Testis (tissue), 3 donors: ENCODE data around the gene TBXAS1. TPM values are rescaled to one million over a fixed set of nuclear protein-coding genes. Genes with fewer than 3 reads are reported as not detected.

Experiments
- DNase-seq: peaks from one replicate; pipeline ENCODE4 v3.0.0-alpha.2; 2019
- H3K27ac ChIP-seq, 2 donors: fragments of 200-600 bp; sonication (generic); one replicate each; pipeline ENCODE4 v1.5.1; 2019
- H3K27me3 ChIP-seq: fragments of 200-600 bp; sonication (generic); one replicate; pipeline ENCODE4 v1.5.1; 2019
- H3K36me3 ChIP-seq: fragments of 200-600 bp; sonication (generic); one replicate; pipeline ENCODE4 v1.5.1; 2017; ENCODE audit warnings: low read depth; ENCODE audit errors: missing control alignments
- H3K4me1 ChIP-seq: fragments of 200-600 bp; sonication (generic); one replicate; pipeline ENCODE4 v1.5.1; 2019
- H3K4me3 ChIP-seq, 2 donors: fragments of 200-600 bp; sonication (generic); one replicate each; pipeline ENCODE4 v1.5.1; 2017 to 2019
- H3K9me3 ChIP-seq: fragments of 200-600 bp; sonication (generic); one replicate; pipeline ENCODE4 v1.5.1; 2017
- POLR2A ChIP-seq: fragments of 450-650 bp; IDR thresholded peaks from one replicate; pipeline ENCODE4 v1.6.1; 2017; ENCODE audit warnings: antibody characterized with exemption, mild to moderate bottlenecking, moderate library complexity
- WGBS, 2 donors: methylation state at CpG; one replicate each; pipeline ENCODE4 v1.1.5; 2018; 5-methylcytosine and 5-hydroxymethylcytosine counted together
- intact Hi-C: fragments of 100-400 bp; cut with DNase I; formaldehyde crosslinking; loops from one replicate; pipeline ENCODE4 v1.15.1; 2023; ENCODE audit warnings: low total_unique reads
- polyA plus RNA-seq: library from polyadenylated mRNA; stranded (reverse); fragments of 350-450 nt; fragmentation: Illumina TruSeq; extraction: RNeasy Lipid Tissue Mini Kit (QIAGEN cat#74804); gene quantifications from one replicate; pipeline ENCODE4 v1.2.3, GENCODE V29; 2014; ENCODE audit warnings: low read depth, low replicate concordance; ENCODE audit not compliant: insufficient read depth
- total RNA-seq, 2 donors: library from RNA; depleted of rRNA; stranded (reverse); fragments of >200 nt; gene quantifications; one replicate each; pipeline ENCODE4 v1.2.3, GENCODE V29; 2016
- TF ChIP-seq, protein P1 (sequence below), 3 experiments: fragments of 450-650 bp in 2 of 3; fragments of 200-600 bp in 1 of 3; sonication (generic) in 1 of 3; IDR thresholded peaks; one replicate each; pipeline ENCODE4 v1.5.1; 2016 to 2019; ENCODE audit warnings: antibody characterized with exemption in 3 of 3, mild to moderate bottlenecking in 2 of 3, moderate library complexity in 1 of 3

Gene TBXAS1
- total and polyA plus RNA-seq, 3 donors from 2014 or later: 4.9 to 5.7 (median 5.2) TPM

GRCh38 chr7:140036224-140036962 is 207.3 kb downstream of the TBXAS1 start:
- TF ChIP-seq, protein P1, sequence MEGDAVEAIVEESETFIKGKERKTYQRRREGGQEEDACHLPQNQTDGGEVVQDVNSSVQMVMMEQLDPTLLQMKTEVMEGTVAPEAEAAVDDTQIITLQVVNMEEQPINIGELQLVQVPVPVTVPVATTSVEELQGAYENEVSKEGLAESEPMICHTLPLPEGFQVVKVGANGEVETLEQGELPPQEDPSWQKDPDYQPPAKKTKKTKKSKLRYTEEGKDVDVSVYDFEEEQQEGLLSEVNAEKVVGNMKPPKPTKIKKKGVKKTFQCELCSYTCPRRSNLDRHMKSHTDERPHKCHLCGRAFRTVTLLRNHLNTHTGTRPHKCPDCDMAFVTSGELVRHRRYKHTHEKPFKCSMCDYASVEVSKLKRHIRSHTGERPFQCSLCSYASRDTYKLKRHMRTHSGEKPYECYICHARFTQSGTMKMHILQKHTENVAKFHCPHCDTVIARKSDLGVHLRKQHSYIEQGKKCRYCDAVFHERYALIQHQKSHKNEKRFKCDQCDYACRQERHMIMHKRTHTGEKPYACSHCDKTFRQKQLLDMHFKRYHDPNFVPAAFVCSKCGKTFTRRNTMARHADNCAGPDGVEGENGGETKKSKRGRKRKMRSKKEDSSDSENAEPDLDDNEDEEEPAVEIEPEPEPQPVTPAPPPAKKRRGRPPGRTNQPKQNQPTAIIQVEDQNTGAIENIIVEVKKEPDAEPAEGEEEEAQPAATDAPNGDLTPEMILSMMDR (IDR thresholded peaks at IDR 0.05): no peak
- no peak for TF ChIP-seq POLR2A
- Histone ChIP-seq H3K27me3 (no peaks in the 10 kb centered on the region), H3K27ac (no peak overlapping the region), H3K4me1 (no peaks in the 10 kb centered on the region), H3K4me3 (no peak overlapping the region), H3K36me3 (no peaks in the 10 kb centered on the region), H3K9me3 (no peaks in the 10 kb centered on the region)
- intact Hi-C loops: no loop called here
- DNase-seq: no peak
- 77 to 89% methylated on average over 11 of the region's 11 CpGs for WGBS, 2 donors

DNA sequence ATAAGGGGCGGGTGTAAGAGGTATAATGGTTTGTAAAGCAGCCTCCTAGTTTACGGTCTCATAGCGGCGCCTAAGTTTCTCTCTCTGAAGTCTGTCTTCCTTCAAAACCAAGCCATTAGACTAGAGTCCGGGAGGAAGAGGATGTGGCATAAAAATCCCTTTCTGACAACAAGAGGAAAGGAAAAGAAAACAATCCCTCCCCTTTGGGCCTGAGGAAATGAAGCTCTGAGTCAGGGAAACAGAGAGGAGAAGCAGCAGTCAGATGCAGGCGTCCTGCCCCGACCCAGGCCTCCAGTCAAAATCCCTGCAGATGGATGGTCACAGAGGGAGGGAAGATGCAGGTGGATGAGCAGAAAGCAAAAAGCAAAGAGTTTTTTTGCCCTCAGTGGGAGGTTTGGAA is 210.0 kb downstream of the TBXAS1 start:
- WGBS, 2 donors: 72 to 84% methylated on average over 7 of the region's 7 CpGs
- Histone ChIP-seq H3K9me3 (no peaks in the 10 kb centered on the region), H3K36me3 (no peaks in the 10 kb centered on the region), H3K27ac (no peak overlapping the region), H3K27me3 (no peaks in the 10 kb centered on the region), H3K4me1 (no peaks in the 10 kb centered on the region), H3K4me3 (no peak overlapping the region)
- no peak for DNase-seq
- TF ChIP-seq, protein P1 (IDR thresholded peaks at IDR 0.05): no peak
- TF ChIP-seq POLR2A: no peak
- intact Hi-C loops: no loop called here

GRCh38 chr7:140039896-140040295 is 210.8 kb downstream of the TBXAS1 start:
- Histone ChIP-seq H3K9me3 (no peaks in the 10 kb centered on the region), H3K4me3 (no peak overlapping the region), H3K4me1 (no peaks in the 10 kb centered on the region), H3K27ac (no peak overlapping the region), H3K36me3 (no peaks in the 10 kb centered on the region), H3K27me3 (no peaks in the 10 kb centered on the region)
- TF ChIP-seq POLR2A: no peak
- TF ChIP-seq, protein P1 (IDR thresholded peaks at IDR 0.05): no peak
- WGBS, 2 donors: 94 to 98% methylated on average over 9 to 12 of the region's 12 CpGs
- DNase-seq: no peak
- intact Hi-C loops: no loop called here

- TF ChIP-seq POLR2A: no peak
- Histone ChIP-seq H3K4me3 (no peak overlapping the region), H3K9me3 (no peaks in the 10 kb centered on the region), H3K27me3 (no peaks in the 10 kb centered on the region), H3K4me1 (no peaks in the 10 kb centered on the region), H3K27ac (no peak overlapping the region), H3K36me3 (no peaks in the 10 kb centered on the region)
- DNase-seq: no peak
- WGBS, 2 donors: 87 to 92% methylated on average over 12 of the region's 12 CpGs
- intact Hi-C loops: no loop called here
Observed at GRCh38 chr7:140041659-140042385, 212.8 kb downstream of the TBXAS1 start.

- no peak for DNase-seq
- H3K4me1 ChIP-seq: no peaks in the 10 kb centered on the region
- no peaks in the 10 kb centered on the region for H3K36me3 ChIP-seq
- no peak overlapping the region for H3K27ac ChIP-seq
- H3K9me3 ChIP-seq: no peaks in the 10 kb centered on the region
- no peaks in the 10 kb centered on the region for H3K27me3 ChIP-seq
- WGBS, 2 donors: 88 to 92% methylated on average over 10 of the region's 10 CpGs
- TF ChIP-seq, protein P1 (IDR thresholded peaks at IDR 0.05): no peak
- no peak for TF ChIP-seq POLR2A
- intact Hi-C loops: no loop called here
- H3K4me3 ChIP-seq: no peak overlapping the region
Observed at GRCh38 chr7:140042386-140042670, 213.3 kb downstream of the TBXAS1 start.
